Astrocyte (in vitro differentiated cells and primary cell): Measurements from ENCODE around the gene LRRIQ1. TPM values are rescaled to one million over a fixed set of nuclear protein-coding genes. Genes with fewer than 3 reads are reported as not detected.

ENCODE experiments used
- DNase-seq: peaks from one replicate; pipeline ENCODE4 v3.0.0-alpha.2; 2010; ENCODE audit warnings: low read depth
- FAIRE-seq: peaks from 2 replicates; lab custom pipeline; 2011; peaks lifted over from hg19 to GRCh38; lab: Jason Lieb, UNC
- H2AFZ ChIP-seq: 2 replicates; pipeline ENCODE4 v1.6.0; 2012; ENCODE audit warnings: low read depth, low read length, inconsistent platforms
- H3K27ac ChIP-seq: 2 replicates; pipeline ENCODE4 v1.5.1; 2011; ENCODE audit warnings: low read depth, low read length, inconsistent platforms
- H3K27me3 ChIP-seq: 2 replicates; pipeline ENCODE4 v1.6.0; 2011; ENCODE audit warnings: low read length, inconsistent platforms; ENCODE audit not compliant: insufficient read depth
- H3K36me3 ChIP-seq: 2 replicates; pipeline ENCODE4 v1.5.1; 2011; ENCODE audit warnings: low read length, inconsistent platforms; ENCODE audit not compliant: insufficient read depth
- H3K4me1 ChIP-seq: 2 replicates; pipeline ENCODE4 v1.5.1; 2011; ENCODE audit warnings: low read length, inconsistent platforms; ENCODE audit not compliant: insufficient read depth
- H3K4me2 ChIP-seq: 2 replicates; pipeline ENCODE4 v1.6.0; 2012; ENCODE audit warnings: low read length, inconsistent platforms
- H3K4me3 ChIP-seq: 2 replicates; pipeline ENCODE4 v1.5.1; 2011; ENCODE audit warnings: low read depth, mild to moderate bottlenecking, low read length, inconsistent platforms; ENCODE audit not compliant: insufficient read depth
- H3K79me2 ChIP-seq: 2 replicates; pipeline ENCODE4 v1.6.0; 2012; ENCODE audit warnings: mild to moderate bottlenecking, low read length, inconsistent platforms; ENCODE audit not compliant: insufficient read depth
- H3K9ac ChIP-seq: 2 replicates; pipeline ENCODE4 v1.6.0; 2012; ENCODE audit warnings: mild to moderate bottlenecking, low read length, inconsistent platforms
- H3K9me3 ChIP-seq: 2 replicates; pipeline ENCODE4 v1.5.1; 2012; ENCODE audit warnings: low read depth, mild to moderate bottlenecking, low read length, inconsistent platforms; ENCODE audit not compliant: insufficient read depth
- H4K20me1 ChIP-seq: 2 replicates; pipeline ENCODE4 v1.6.0; 2012; ENCODE audit warnings: low read length, inconsistent platforms; ENCODE audit not compliant: insufficient read depth
- H3K27ac Mint-ChIP-seq: one replicate; pipeline ENCODE4 v1.8.0; 2021; ENCODE audit warnings: mild to moderate bottlenecking, mixed read lengths; ENCODE audit not compliant: unreplicated experiment
- H3K27me3 Mint-ChIP-seq: one replicate; pipeline ENCODE4 v1.8.0; 2021; ENCODE audit warnings: low read depth, mixed read lengths; ENCODE audit not compliant: unreplicated experiment
- H3K36me3 Mint-ChIP-seq: one replicate; pipeline ENCODE4 v1.8.0; 2021; ENCODE audit warnings: low read depth, mixed read lengths; ENCODE audit not compliant: unreplicated experiment
- H3K4me1 Mint-ChIP-seq: one replicate; pipeline ENCODE4 v1.8.0; 2021; ENCODE audit warnings: low read depth, mixed read lengths; ENCODE audit not compliant: unreplicated experiment
- H3K4me3 Mint-ChIP-seq: one replicate; pipeline ENCODE4 v1.8.0; 2021; ENCODE audit warnings: mild to moderate bottlenecking, moderate library complexity, mixed read lengths; ENCODE audit not compliant: unreplicated experiment
- H3K9me3 Mint-ChIP-seq: one replicate; pipeline ENCODE4 v1.8.0; 2021; ENCODE audit warnings: mild to moderate bottlenecking, mixed read lengths; ENCODE audit not compliant: unreplicated experiment
- EZH2 ChIP-seq: IDR thresholded peaks from 2 replicates; pipeline ENCODE4 v1.6.1; 2012; ENCODE audit warnings: mild to moderate bottlenecking, low read length, inconsistent platforms; ENCODE audit not compliant: insufficient read depth
- total RNA-seq: library from RNA; stranded (reverse); gene quantifications from 2 replicates; pipeline ENCODE4 v1.2.1, GENCODE V29; 2021
- TF ChIP-seq, protein P1 (sequence below): IDR thresholded peaks from 2 replicates; pipeline ENCODE4 v1.5.1; 2011; ENCODE audit warnings: low read depth, mild to moderate bottlenecking, inconsistent platforms, low read length, moderate library complexity; ENCODE audit not compliant: insufficient read depth

The LRRIQ1 gene
- total RNA-seq, 1 donor from 2014 or later = 1.9 TPM

- FAIRE-seq = no peak
- Mint-ChIP-seq H3K27ac (no peak overlapping the region), H3K4me3 (no peak overlapping the region), H3K36me3 (no peaks in the 10 kb centered on the region), H3K9me3 (no peaks in the 10 kb centered on the region), H3K27me3 (no peaks in the 10 kb centered on the region), H3K4me1 (no peaks in the 10 kb centered on the region)
- no peak overlapping the region for H3K4me3 ChIP-seq
- no peaks in the 10 kb centered on the region for H3K79me2 ChIP-seq
- no peak for DNase-seq
- H3K27me3 ChIP-seq = no peaks in the 10 kb centered on the region
- H2AFZ ChIP-seq = no peak overlapping the region
- no peak overlapping the region for H3K9ac ChIP-seq
- no peaks in the 10 kb centered on the region for H4K20me1 ChIP-seq
- TF ChIP-seq, protein P1, sequence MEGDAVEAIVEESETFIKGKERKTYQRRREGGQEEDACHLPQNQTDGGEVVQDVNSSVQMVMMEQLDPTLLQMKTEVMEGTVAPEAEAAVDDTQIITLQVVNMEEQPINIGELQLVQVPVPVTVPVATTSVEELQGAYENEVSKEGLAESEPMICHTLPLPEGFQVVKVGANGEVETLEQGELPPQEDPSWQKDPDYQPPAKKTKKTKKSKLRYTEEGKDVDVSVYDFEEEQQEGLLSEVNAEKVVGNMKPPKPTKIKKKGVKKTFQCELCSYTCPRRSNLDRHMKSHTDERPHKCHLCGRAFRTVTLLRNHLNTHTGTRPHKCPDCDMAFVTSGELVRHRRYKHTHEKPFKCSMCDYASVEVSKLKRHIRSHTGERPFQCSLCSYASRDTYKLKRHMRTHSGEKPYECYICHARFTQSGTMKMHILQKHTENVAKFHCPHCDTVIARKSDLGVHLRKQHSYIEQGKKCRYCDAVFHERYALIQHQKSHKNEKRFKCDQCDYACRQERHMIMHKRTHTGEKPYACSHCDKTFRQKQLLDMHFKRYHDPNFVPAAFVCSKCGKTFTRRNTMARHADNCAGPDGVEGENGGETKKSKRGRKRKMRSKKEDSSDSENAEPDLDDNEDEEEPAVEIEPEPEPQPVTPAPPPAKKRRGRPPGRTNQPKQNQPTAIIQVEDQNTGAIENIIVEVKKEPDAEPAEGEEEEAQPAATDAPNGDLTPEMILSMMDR = no peak
- no peak overlapping the region for H3K27ac ChIP-seq
- no peak overlapping the region for H3K4me2 ChIP-seq
- H3K9me3 ChIP-seq = no peaks in the 10 kb centered on the region
- H3K36me3 ChIP-seq = no peaks in the 10 kb centered on the region
- no peaks in the 10 kb centered on the region for H3K4me1 ChIP-seq
Measured at GRCh38 chr12:85147331-85147730, 111.2 kb downstream of the LRRIQ1 start.

- no peak overlapping the region for H3K4me3 Mint-ChIP-seq
Measured at GRCh38 chr12:85152311-85152729, 116.2 kb downstream of the LRRIQ1 start.

DNA sequence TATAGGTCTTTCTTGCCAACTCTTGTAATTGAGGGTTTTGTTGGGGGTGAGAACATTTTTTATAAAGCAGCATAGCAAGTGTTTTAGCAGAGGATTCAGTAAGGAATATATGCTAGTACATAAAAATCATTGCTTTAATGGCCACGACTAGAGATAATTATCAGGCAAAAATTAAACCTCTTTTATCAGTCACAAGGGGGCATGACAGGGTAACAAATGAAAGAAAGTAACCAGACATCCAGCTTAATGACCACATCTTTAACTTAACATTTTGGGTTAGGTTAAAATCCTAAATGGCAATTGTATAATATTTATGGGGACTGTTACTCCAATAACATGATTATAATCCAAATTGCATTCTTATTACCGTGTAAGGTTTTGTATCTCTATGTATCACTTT, 119.6 kb downstream of the LRRIQ1 start:
- Histone ChIP-seq H3K27me3 (no peaks in the 10 kb centered on the region), H3K4me1 (no peaks in the 10 kb centered on the region), H2AFZ (no peak overlapping the region), H3K27ac (no peak overlapping the region), H4K20me1 (no peaks in the 10 kb centered on the region), H3K4me2 (no peak overlapping the region), H3K79me2 (no peaks in the 10 kb centered on the region), H3K9me3 (no peaks in the 10 kb centered on the region), H3K4me3 (no peak overlapping the region), H3K9ac (no peak overlapping the region), H3K36me3 (no peaks in the 10 kb centered on the region)
- no peaks in the 10 kb centered on the region for H3K27me3 Mint-ChIP-seq
- TF ChIP-seq EZH2 = no peak
- TF ChIP-seq, protein P1 = peak; percentile 36
- no peaks in the 10 kb centered on the region for H3K9me3 Mint-ChIP-seq
- peak; percentile 6 for DNase-seq
- no peak overlapping the region for H3K4me3 Mint-ChIP-seq
- H3K27ac Mint-ChIP-seq = no peak overlapping the region
- H3K36me3 Mint-ChIP-seq = no peaks in the 10 kb centered on the region
- no peaks in the 10 kb centered on the region for H3K4me1 Mint-ChIP-seq
- FAIRE-seq = no peak

More at GRCh38 chr12:85152311-85152729, 116.2 kb downstream of the LRRIQ1 start:
- Mint-ChIP-seq H3K9me3 (no peaks in the 10 kb centered on the region), H3K4me1 (no peaks in the 10 kb centered on the region), H3K27me3 (no peaks in the 10 kb centered on the region), H3K36me3 (no peaks in the 10 kb centered on the region), H3K27ac (no peak overlapping the region)
- DNase-seq (no peak), FAIRE-seq (no peak)
- no peaks in the 10 kb centered on the region for H3K4me1 ChIP-seq
- H3K79me2 ChIP-seq = no peaks in the 10 kb centered on the region
- no peak overlapping the region for H3K9ac ChIP-seq
- H3K36me3 ChIP-seq = no peaks in the 10 kb centered on the region
- H3K27ac ChIP-seq = no peak overlapping the region
- TF ChIP-seq, protein P1 = no peak
- no peak for TF ChIP-seq EZH2
- H3K4me3 ChIP-seq = no peak overlapping the region
- H2AFZ ChIP-seq = no peak overlapping the region
- no peak overlapping the region for H3K4me2 ChIP-seq
- H4K20me1 ChIP-seq = no peaks in the 10 kb centered on the region
- H3K9me3 ChIP-seq = no peaks in the 10 kb centered on the region
- H3K27me3 ChIP-seq = no peaks in the 10 kb centered on the region
